Sigmoid colon (tissue), 7 donors: Measurements from ENCODE around the gene FRRS1L. TPM values are rescaled to one million over a fixed set of nuclear protein-coding genes. Genes with fewer than 3 reads are reported as not detected.

Experiments used
- DNase-seq: peaks from one replicate; pipeline ENCODE4 v3.0.0-alpha.2; 2019
- H3K27ac ChIP-seq, 4 donors: fragments of 200-600 bp; sonication (generic); one replicate each; pipeline ENCODE4 v1.5.1; 2016 to 2019; ENCODE audit warnings: mild to moderate bottlenecking in 1 of 4
- H3K27me3 ChIP-seq, 3 donors: fragments of 200-600 bp; sonication (generic); one replicate each; pipeline ENCODE4 v1.5.1; 2019; ENCODE audit warnings: mild to moderate bottlenecking in 1 of 3
- H3K36me3 ChIP-seq, 4 donors: fragments of 200-600 bp; sonication (generic); one replicate each; pipeline ENCODE4 v1.5.1; 2016 to 2019
- H3K4me1 ChIP-seq, 4 donors: fragments of 200-600 bp; sonication (generic); one replicate each; pipeline ENCODE4 v1.5.1; 2017 to 2019
- H3K4me3 ChIP-seq, 4 donors: fragments of 200-600 bp; sonication (generic); one replicate each; pipeline ENCODE4 v1.5.1; 2017 to 2019; ENCODE audit warnings: mild to moderate bottlenecking in 2 of 4, moderate library complexity in 1 of 4
- H3K9me3 ChIP-seq, 4 donors: fragments of 200-600 bp in 3 of 4; sonication (generic) in 3 of 4; one replicate each; pipeline versions ENCODE4 v1.5.1 to v1.6.1; 2013 to 2019
- CTCF ChIP-seq, 4 experiments: fragments of 450-650 bp in 3 of 4; fragments of 200-600 bp in 1 of 4; IDR thresholded peaks; one replicate each; pipeline ENCODE4 v1.5.1; 2016 to 2019; ENCODE audit warnings: antibody characterized with exemption in 4 of 4, mild to moderate bottlenecking in 3 of 4, moderate library complexity in 2 of 4
- EP300 ChIP-seq, 4 donors: sonication (generic); formaldehyde crosslinking; IDR thresholded peaks; one replicate each; pipeline ENCODE4 v1.6.1; 2017; ENCODE audit warnings: antibody characterized with exemption in 4 of 4
- POLR2A ChIP-seq, 2 donors: fragments of 450-650 bp; IDR thresholded peaks; one replicate each; pipeline ENCODE4 v1.6.1; 2016; ENCODE audit warnings: antibody characterized with exemption in 2 of 2, mild to moderate bottlenecking in 2 of 2, moderate library complexity in 2 of 2
- POLR2AphosphoS5 ChIP-seq, 4 donors: sonication (generic); formaldehyde crosslinking; IDR thresholded peaks; one replicate each; pipeline ENCODE4 v1.6.1; 2017; ENCODE audit warnings: antibody characterized with exemption in 4 of 4
- WGBS, 2 donors: extraction: QIAGEN DNeasy Blood & Tissue Kit; methylation state at CpG; one replicate each; pipeline ENCODE4 v1.1.7; 2013; 5-methylcytosine and 5-hydroxymethylcytosine counted together
- intact Hi-C: fragments of 100-400 bp; cut with DNase I; formaldehyde crosslinking; loops from one replicate; pipeline ENCODE4 v1.15.1; 2023
- polyA plus RNA-seq, 3 donors: library from polyadenylated mRNA; stranded (reverse); fragments of 200-250 nt; gene quantifications; one replicate each; pipeline ENCODE4 v1.2.3, GENCODE V29; 2013
- small RNA-seq, 3 donors: library from RNA; depleted of rRNA; stranded (forward); fragments of <200 nt; gene quantifications; one replicate each; pipeline ENCODE3, GENCODE V24; 2016
- total RNA-seq, 4 donors: library from RNA; depleted of rRNA; stranded (reverse); fragments of >200 nt; gene quantifications; one replicate each; pipeline ENCODE4 v1.1.0, GENCODE V29; 2016
- donor health status: healthy with polysubstance abuse.
- donor health status: Bipolar disorder and iron deficiency.
- donor health status: healthy.

The FRRS1L gene
- total and polyA plus RNA-seq, 7 donors: 0.23 to 4.5 (median 2.8) TPM; not detected in 1

GRCh38 chr9:109082091-109082620 lies 84.9 kb downstream of the FRRS1L start:
- Histone ChIP-seq H3K4me1 (peaks cover 0 to 22% (median 8%) of the 10 kb centered on the region in 4 donors), H3K9me3 (no peaks in the 10 kb centered on the region), H3K27ac (no peak overlapping the region), H3K36me3 (peaks cover 3 to 48% (median 10%) of the 10 kb centered on the region in 4 donors), H3K27me3 (no peaks in the 10 kb centered on the region), H3K4me3 (no peak overlapping the region)
- no peak for DNase-seq
- TF ChIP-seq POLR2AphosphoS5 (IDR thresholded peaks at IDR 0.05) (no peak), CTCF (IDR thresholded peaks at IDR 0.05) (no peak), EP300 (IDR thresholded peaks at IDR 0.05) (no peak), POLR2A (IDR thresholded peaks at IDR 0.05) (no peak)
- intact Hi-C loops: no loop called here
- WGBS, 2 donors: 15 to 54% methylated on average over 2 of the region's 2 CpGs

Small RNA genes lying within 50 kb of the gene (small RNA-seq; reads per million reads assigned to genes)
- 0 reads per million in 3 donors for gene RNU6-984P

Other genes starting within 250 kb of the FRRS1L start
- 10 to 100 TPM; 11.0 to 17.2 (median 15.3) TPM for gene ELP1, start 233.1 kb downstream of the FRRS1L start, total RNA-seq
- gene ELP1, start 233.1 kb downstream of the FRRS1L start, polyA plus RNA-seq: 10 to 100 TPM in 1 of 3 donors, 1 to 10 TPM in 2; 3.9 to 10.7 (median 7.8) TPM
- gene ABITRAM, start 232.8 kb downstream of the FRRS1L start, total RNA-seq: 10 to 100 TPM in 2 of 4 donors, 1 to 10 TPM in 2; 5.6 to 12.5 (median 8.2) TPM
- gene ABITRAM, start 232.8 kb downstream of the FRRS1L start, polyA plus RNA-seq: 10 to 100 TPM; 11.8 to 18.3 (median 13.2) TPM
- gene CTNNAL1, start 153.8 kb downstream of the FRRS1L start, total RNA-seq: 10 to 100 TPM; 36.4 to 56.8 (median 42.6) TPM
- gene CTNNAL1, start 153.8 kb downstream of the FRRS1L start, polyA plus RNA-seq: 10 to 100 TPM; 18.7 to 32.4 (median 22.2) TPM
- 100 to 1,000 TPM in 2 of 4 donors, 10 to 100 TPM in 2; 90.7 to 105 (median 99.5) TPM for gene TMEM245, start 47.3 kb downstream of the FRRS1L start, total RNA-seq
- 10 to 100 TPM in 1 of 3 donors, 1 to 10 TPM in 2; 1.8 to 12.9 (median 4.2) TPM for gene TMEM245, start 47.3 kb downstream of the FRRS1L start, polyA plus RNA-seq
- gene EPB41L4B, start 153.8 kb upstream of the FRRS1L start, total RNA-seq: 1 to 10 TPM in 2 of 4 donors, under 1 TPM in 2; 0.49 to 2.5 (median 1.4) TPM
- gene EPB41L4B, start 153.8 kb upstream of the FRRS1L start, polyA plus RNA-seq: 100 to 1,000 TPM in 2 of 3 donors, 10 to 100 TPM in 1; 41.8 to 160 (median 107) TPM